H9 (cell line): ENCODE data around the gene INO80B. TPM values are rescaled to one million over a fixed set of nuclear protein-coding genes. Genes with fewer than 3 reads are reported as not detected.

Source experiments
- DNase-seq: peaks from one replicate; pipeline ENCODE4 v3.0.0-alpha.2; 2017
- H2AFZ ChIP-seq: one replicate; pipeline ENCODE4 v1.6.1; 2013; ENCODE audit warnings: mild to moderate bottlenecking, low read length, control low read depth, moderate library complexity
- H2AK5ac ChIP-seq: 2 replicates; pipeline ENCODE4 v1.6.1; 2013; ENCODE audit warnings: low read length, control low read depth, mixed read lengths; ENCODE audit not compliant: insufficient read length
- H2BK120ac ChIP-seq: one replicate; pipeline ENCODE4 v1.6.1; 2013; ENCODE audit warnings: low read depth, mild to moderate bottlenecking, low read length, control low read depth, inconsistent platforms; ENCODE audit not compliant: poor library complexity, severe bottlenecking
- H2BK12ac ChIP-seq: 2 replicates; pipeline ENCODE4 v1.6.1; 2013; ENCODE audit warnings: low read length, control low read depth, mixed read lengths, low read depth; ENCODE audit not compliant: insufficient read length
- H2BK15ac ChIP-seq: 2 replicates; pipeline ENCODE4 v1.6.1; 2013; ENCODE audit warnings: low read depth, low read length, control low read depth
- H2BK20ac ChIP-seq: one replicate; pipeline ENCODE4 v1.6.1; 2013; ENCODE audit warnings: low read depth, mild to moderate bottlenecking, low read length, control low read depth, inconsistent platforms; ENCODE audit not compliant: poor library complexity, severe bottlenecking
- H2BK5ac ChIP-seq: 2 replicates; pipeline ENCODE4 v1.6.1; 2013; ENCODE audit warnings: low read length, control low read depth, mixed read lengths; ENCODE audit not compliant: insufficient read length
- H3K14ac ChIP-seq: 2 replicates; pipeline ENCODE4 v1.6.1; 2013; ENCODE audit warnings: low read length, control low read depth; ENCODE audit not compliant: insufficient read depth
- H3K18ac ChIP-seq: 2 replicates; pipeline ENCODE4 v1.6.1; 2013; ENCODE audit warnings: low read depth, mild to moderate bottlenecking, mixed read lengths, low read length, control low read depth; ENCODE audit not compliant: insufficient read length
- H3K23ac ChIP-seq: 2 replicates; pipeline ENCODE4 v1.6.1; 2013; ENCODE audit warnings: low read length, control low read depth, mixed read lengths, low read depth; ENCODE audit not compliant: insufficient read length
- H3K23me2 ChIP-seq: 2 replicates; pipeline ENCODE4 v1.6.1; 2013; ENCODE audit warnings: low read depth, mild to moderate bottlenecking, mixed read lengths, low read length, control low read depth; ENCODE audit not compliant: insufficient read length, poor library complexity, severe bottlenecking
- H3K27ac ChIP-seq: 2 replicates; pipeline ENCODE4 v1.5.1; 2013; ENCODE audit warnings: low read length, control low read depth, mixed read lengths, low read depth; ENCODE audit not compliant: insufficient read length
- H3K27me3 ChIP-seq: 2 replicates; pipeline ENCODE4 v1.6.1; 2013; ENCODE audit warnings: low read length, control low read depth, inconsistent platforms; ENCODE audit not compliant: insufficient read depth
- H3K4ac ChIP-seq: 2 replicates; pipeline ENCODE4 v1.6.1; 2013; ENCODE audit warnings: low read depth, mild to moderate bottlenecking, control low read depth, inconsistent platforms, low read length, moderate library complexity
- H3K4me1 ChIP-seq: 2 replicates; pipeline ENCODE4 v1.6.1; 2013; ENCODE audit warnings: low read length, control low read depth, inconsistent platforms; ENCODE audit not compliant: insufficient read depth
- H3K4me2 ChIP-seq: 2 replicates; pipeline ENCODE4 v1.6.1; 2013; ENCODE audit warnings: low read length, control low read depth, mixed read lengths; ENCODE audit not compliant: insufficient read length, insufficient read depth
- H3K56ac ChIP-seq: 2 replicates; pipeline ENCODE4 v1.6.1; 2013; ENCODE audit warnings: low read depth, mild to moderate bottlenecking, mixed read lengths, low read length, control low read depth; ENCODE audit not compliant: insufficient read length
- H3K79me1 ChIP-seq: 2 replicates; pipeline ENCODE4 v1.6.1; 2013; ENCODE audit warnings: low read depth, mild to moderate bottlenecking, moderate library complexity, low read length, control low read depth, inconsistent platforms; ENCODE audit not compliant: insufficient read depth, poor library complexity, severe bottlenecking
- H3K79me2 ChIP-seq: 2 replicates; pipeline ENCODE4 v1.6.1; 2013; ENCODE audit warnings: low read length, control low read depth, inconsistent platforms; ENCODE audit not compliant: insufficient read depth
- H3K9ac ChIP-seq: 2 replicates; pipeline ENCODE4 v1.6.1; 2013; ENCODE audit warnings: low read length, control low read depth, mixed read lengths; ENCODE audit not compliant: insufficient read length; ENCODE audit errors: extremely low read depth
- H3K9me3 ChIP-seq: one replicate; pipeline ENCODE4 v1.6.1; 2013; ENCODE audit warnings: low read depth, low read length, inconsistent platforms; ENCODE audit not compliant: control insufficient read depth
- H3T11ph ChIP-seq: one replicate; pipeline ENCODE4 v1.6.1; 2013; ENCODE audit warnings: mild to moderate bottlenecking, low read length, control low read depth, inconsistent platforms
- H4K20me1 ChIP-seq: one replicate; pipeline ENCODE4 v1.6.1; 2013; ENCODE audit not compliant: control insufficient read depth, insufficient read length, insufficient read depth
- H4K5ac ChIP-seq: 2 replicates; pipeline ENCODE4 v1.6.1; 2013; ENCODE audit warnings: low read depth, mild to moderate bottlenecking, mixed read lengths, low read length, control low read depth; ENCODE audit not compliant: insufficient read length
- H4K8ac ChIP-seq: replicated peaks from 2 replicates; pipeline ENCODE4 v1.6.1; 2013; ENCODE audit warnings: low read length, control low read depth, mixed read lengths, low read depth; ENCODE audit not compliant: insufficient read length
- H4K91ac ChIP-seq: 2 replicates; pipeline ENCODE4 v1.6.1; 2013; ENCODE audit warnings: low read depth, mild to moderate bottlenecking, moderate library complexity, mixed read lengths, low read length, control low read depth; ENCODE audit not compliant: insufficient read length
- H3K27ac Mint-ChIP-seq, 3 experiments: 2 replicates in 2 of 3; 3 replicates in 1 of 3; pipeline ENCODE4 v1.8.0; 2020 to 2021; ENCODE audit warnings: mixed read lengths in 3 of 3, mild to moderate bottlenecking in 1 of 3, moderate library complexity in 1 of 3
- H3K27me3 Mint-ChIP-seq: 2 replicates; pipeline ENCODE4 v1.8.0; 2021; ENCODE audit warnings: low read depth, mild to moderate bottlenecking, moderate library complexity, mixed read lengths
- H3K36me3 Mint-ChIP-seq, 3 experiments: 2 replicates in 2 of 3; 3 replicates in 1 of 3; pipeline ENCODE4 v1.8.0; 2020 to 2021; ENCODE audit warnings: low read depth in 3 of 3, mixed read lengths in 3 of 3; ENCODE audit not compliant: insufficient read depth in 1 of 3
- H3K4me1 Mint-ChIP-seq, 2 experiments: 2 replicates each; pipeline ENCODE4 v1.8.0; 2020; ENCODE audit warnings: mixed read lengths in 2 of 2
- H3K4me3 Mint-ChIP-seq, 2 experiments: 2 replicates in 1 of 2; 3 replicates in 1 of 2; pipeline ENCODE4 v1.8.0; 2020 to 2021; ENCODE audit warnings: mild to moderate bottlenecking in 2 of 2, mixed read lengths in 2 of 2, moderate library complexity in 1 of 2
- H3K9me3 Mint-ChIP-seq, 2 experiments: 2 replicates in 1 of 2; 3 replicates in 1 of 2; pipeline ENCODE4 v1.8.0; 2020; ENCODE audit warnings: mild to moderate bottlenecking in 2 of 2, mixed read lengths in 2 of 2, moderate library complexity in 1 of 2
- CTCF ChIP-seq: fragments of 200-600 bp; sonication (generic); conservative IDR thresholded peaks from 3 replicates; pipeline ENCODE4 v1.8.0; 2021; ENCODE audit warnings: antibody characterized with exemption, mild to moderate bottlenecking
- WGBS: extraction: QIAGEN DNeasy Blood & Tissue Kit; methylation state at CpG from one replicate; pipeline ENCODE4 v1.1.7; 2013; ENCODE audit warnings: missing lambda C conversion rate, low lambda C conversion rate, mixed read lengths; ENCODE audit not compliant: insufficient read length; ENCODE audit errors: extremely low coverage; 5-methylcytosine and 5-hydroxymethylcytosine counted together
- total RNA-seq: library from RNA; stranded (reverse); gene quantifications from 2 replicates; pipeline ENCODE4 v1.2.1, GENCODE V29; 2021

Gene INO80B
- total RNA-seq, 1 experiment from 2014 or later = 17.6 TPM

- no peak overlapping the region for H2BK12ac ChIP-seq
- no peak overlapping the region for H2BK20ac ChIP-seq
- TF ChIP-seq CTCF = no peak
- H4K8ac ChIP-seq = no peak overlapping the region
- peaks cover 8% of the 10 kb centered on the region for H3K23me2 ChIP-seq
- H3K27ac ChIP-seq = no peak overlapping the region
- no peak overlapping the region for H3K56ac ChIP-seq
- H3K27me3 ChIP-seq = no peaks in the 10 kb centered on the region
- no peaks in the 10 kb centered on the region for H3K9me3 Mint-ChIP-seq
- peaks cover 2% of the 10 kb centered on the region; the same call in 1 of the 2 replicates for H3K4me1 ChIP-seq
- peaks cover 10 to 29% (median 24%) of the 10 kb centered on the region in 3 experiments; a peak in 6 of 7 replicates for H3K36me3 Mint-ChIP-seq
- no peak overlapping the region for H3K9ac ChIP-seq
- WGBS = no CpG with 5 or more reads among the region's 20 CpGs
- H4K20me1 ChIP-seq = peaks cover 2% of the 10 kb centered on the region
- H3K4me3 Mint-ChIP-seq = no peak overlapping the region
- H2AFZ ChIP-seq = no peak overlapping the region
- H3K27me3 Mint-ChIP-seq = no peaks in the 10 kb centered on the region
- no peak overlapping the region for H3K23ac ChIP-seq
- no peak overlapping the region for H2BK5ac ChIP-seq
- no peak overlapping the region for H4K5ac ChIP-seq
- no peak overlapping the region for H3T11ph ChIP-seq
- H3K9me3 ChIP-seq = no peaks in the 10 kb centered on the region
- no peak overlapping the region for H3K18ac ChIP-seq
- no peak overlapping the region for H2BK120ac ChIP-seq
- H3K4ac ChIP-seq = no peak overlapping the region
- H3K79me1 ChIP-seq = peaks cover 4% of the 10 kb centered on the region
- peaks cover 12 to 18% of the 10 kb centered on the region in 2 experiments for H3K4me1 Mint-ChIP-seq
- H2AK5ac ChIP-seq = no peak overlapping the region
- no peak overlapping the region for H3K27ac Mint-ChIP-seq
- no peak overlapping the region for H4K91ac ChIP-seq
- H3K14ac ChIP-seq = no peak overlapping the region; the same call in 1 of the 2 replicates
- H3K4me2 ChIP-seq = no peak overlapping the region
- H3K79me2 ChIP-seq = no peaks in the 10 kb centered on the region; the same call in 1 of the 2 replicates
- DNase-seq = no peak
- H2BK15ac ChIP-seq = no peak overlapping the region
These were observed 7.3 kb downstream of the INO80B start for GRCh38 chr2:74462054-74462785.
